VCaP (cell line): Measurements from ENCODE around the gene SPACA9.

Experiments used
- H3K27ac ChIP-seq: fragments of 450-650 bp; 2 replicates; pipeline ENCODE4 v1.5.1; 2017
- CTCF ChIP-seq: fragments of 450-650 bp; conservative IDR thresholded peaks from 2 replicates; pipeline ENCODE4 v1.5.1; 2017; ENCODE audit warnings: mild to moderate bottlenecking, moderate library complexity

SPACA9 gene

GRCh38 chr9:132864691-132865090 lies 14.0 kb upstream of the SPACA9 start:
- TF ChIP-seq CTCF = no peak
- no peak overlapping the region for H3K27ac ChIP-seq

GRCh38 chr9:132866898-132867297 lies 11.8 kb upstream of the SPACA9 start:
- H3K27ac ChIP-seq = no peak overlapping the region
- TF ChIP-seq CTCF = no peak

GRCh38 chr9:132869266-132869665 lies 9.4 kb upstream of the SPACA9 start:
- H3K27ac ChIP-seq = no peak overlapping the region
- TF ChIP-seq CTCF = no peak

- TF ChIP-seq CTCF = no peak
- no peak overlapping the region for H3K27ac ChIP-seq
These were observed 5.3 kb upstream of the SPACA9 start for GRCh38 chr9:132873403-132873802.

GRCh38 chr9:132875159-132875558 lies 3.5 kb upstream of the SPACA9 start:
- H3K27ac ChIP-seq = no peak overlapping the region
- no peak for TF ChIP-seq CTCF

- TF ChIP-seq CTCF = no peak
- no peak overlapping the region for H3K27ac ChIP-seq
These were observed 1.8 kb upstream of the SPACA9 start for GRCh38 chr9:132876849-132877248.

- TF ChIP-seq CTCF = no peak
- H3K27ac ChIP-seq = no peak overlapping the region; the same call in 1 of the 2 replicates
These were observed 1.3 kb upstream of the SPACA9 start for GRCh38 chr9:132877458-132877823.
